Activated gamma-delta T cell (primary cell): ENCODE data around the gene NUDT17.

Experiments used
- DNase-seq: peaks from one replicate; lab custom pipeline; 2025; lab: John Stamatoyannopoulos, UW

Gene NUDT17

GRCh38 chr1:145891143-145891542 lies 45.7 kb downstream of the NUDT17 start:
- DNase-seq = no peak

- DNase-seq = no peak
Observed at GRCh38 chr1:145891587-145892485, 46.4 kb downstream of the NUDT17 start.

- DNase-seq = no peak
Observed at GRCh38 chr1:145892486-145893087, 47.2 kb downstream of the NUDT17 start.

GRCh38 chr1:145893306-145894055 lies 48.1 kb downstream of the NUDT17 start:
- no peak for DNase-seq

GRCh38 chr1:145895471-145895870 lies 50.0 kb downstream of the NUDT17 start:
- DNase-seq = no peak

GRCh38 chr1:145897969-145898368 lies 52.5 kb downstream of the NUDT17 start:
- DNase-seq = no peak
